Left ventricle myocardium superior (tissue), 1 donor: ENCODE results near the gene SLC4A1. TPM values are rescaled to one million over a fixed set of nuclear protein-coding genes. Genes with fewer than 3 reads are reported as not detected.
"Not testable (repeated sequence)": the region's sequence is repeated elsewhere in the genome, so short reads cannot be mapped to it uniquely, and the experiment has no call there.

Experiments used
- ATAC-seq: fragments of 200-7000 bp; cut with Tn5 transposase; one replicate; pipeline ENCODE4 v1.9.1; 2020; ENCODE audit warnings: mild to moderate bottlenecking, moderate library complexity
- DNase-seq: peaks from one replicate; pipeline ENCODE4 v3.0.0-alpha.2; 2020
- intact Hi-C: fragments of 100-400 bp; cut with micrococcal nuclease; formaldehyde crosslinking; loops from one replicate; pipeline ENCODE4 v1.11.0; 2022
- total RNA-seq: library from RNA; stranded (reverse); fragmentation: NEBNext Ultra II Directional; extraction: Animal tissue kit (Norgen Biotek cat#: 25700); gene quantifications from one replicate; pipeline ENCODE4 v1.2.1, GENCODE V29; 2021
- donor health status: DM: no; HTN: yes; CAD: no; lungs with severe emphysema.

Gene SLC4A1
- total RNA-seq, 1 donor from 2014 or later = not detected

GRCh38 chr17:44263345-44263902 is 4.5 kb downstream of the SLC4A1 start:
- DNase-seq (no peak), ATAC-seq (no peak)
- intact Hi-C loops = no loop called here

DNA sequence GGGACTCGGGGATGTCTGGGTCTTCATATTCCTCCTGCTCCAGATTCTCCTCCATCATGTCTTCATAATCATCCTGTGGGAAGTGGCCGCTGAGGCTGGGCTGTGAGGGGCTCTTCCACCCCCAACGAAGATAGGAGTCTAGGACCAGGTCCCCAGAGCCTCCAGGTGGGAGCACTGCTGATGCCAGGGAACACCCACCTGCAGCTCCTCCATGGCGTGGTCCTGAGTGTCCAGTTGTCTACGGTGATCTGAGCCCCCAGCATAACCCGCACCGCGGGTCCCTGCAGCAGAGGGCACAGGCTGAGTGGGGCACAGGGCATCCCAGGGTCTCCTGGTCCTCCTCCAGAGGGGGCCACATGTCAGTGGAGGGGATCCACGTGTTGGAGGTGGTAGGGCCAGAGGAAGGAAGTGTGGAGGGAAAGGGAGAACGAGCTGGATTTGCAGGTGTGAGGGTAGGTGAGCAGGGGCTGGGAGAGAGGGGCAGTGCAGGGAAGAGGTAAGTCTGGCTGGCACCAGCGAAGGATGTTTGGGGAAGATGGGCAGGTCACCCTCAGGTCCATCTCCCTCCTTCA is 5.2 kb downstream of the SLC4A1 start:
- intact Hi-C loops = no loop called here
- no peak for DNase-seq
- no peak for ATAC-seq

- intact Hi-C loops = no loop called here
- ATAC-seq (no peak), DNase-seq (no peak)
These were observed 7.6 kb downstream of the SLC4A1 start for GRCh38 chr17:44260296-44260695.

DNA sequence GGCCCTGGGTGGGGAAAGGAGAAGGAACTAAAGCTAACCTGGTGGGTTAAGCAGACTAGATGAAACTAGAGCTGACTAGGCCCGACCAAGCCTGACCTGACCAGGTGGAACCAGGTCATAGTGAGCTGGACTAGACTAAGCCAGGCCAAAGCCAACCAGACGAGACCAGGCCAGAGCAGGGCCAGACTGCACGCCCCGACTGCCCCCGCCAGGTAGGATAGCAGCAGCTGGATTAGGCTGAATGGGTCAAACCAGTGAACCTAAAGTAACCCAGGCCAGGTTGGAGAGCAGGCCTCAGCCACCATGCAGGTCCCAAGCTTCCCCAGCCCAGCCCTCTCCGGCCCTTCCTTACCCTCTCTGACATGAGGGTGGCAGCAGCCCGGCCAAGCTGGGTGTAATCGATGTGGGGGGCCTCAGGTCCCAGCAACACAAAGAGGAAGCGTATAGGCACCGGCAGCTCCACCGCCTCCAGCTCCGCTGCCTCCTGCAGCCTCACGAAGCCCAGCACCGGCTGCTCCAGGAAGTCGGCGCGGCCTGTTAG is 9.1 kb downstream of the SLC4A1 start:
- DNase-seq (no peak), ATAC-seq (no peak)
- intact Hi-C loops = no loop called here

DNA sequence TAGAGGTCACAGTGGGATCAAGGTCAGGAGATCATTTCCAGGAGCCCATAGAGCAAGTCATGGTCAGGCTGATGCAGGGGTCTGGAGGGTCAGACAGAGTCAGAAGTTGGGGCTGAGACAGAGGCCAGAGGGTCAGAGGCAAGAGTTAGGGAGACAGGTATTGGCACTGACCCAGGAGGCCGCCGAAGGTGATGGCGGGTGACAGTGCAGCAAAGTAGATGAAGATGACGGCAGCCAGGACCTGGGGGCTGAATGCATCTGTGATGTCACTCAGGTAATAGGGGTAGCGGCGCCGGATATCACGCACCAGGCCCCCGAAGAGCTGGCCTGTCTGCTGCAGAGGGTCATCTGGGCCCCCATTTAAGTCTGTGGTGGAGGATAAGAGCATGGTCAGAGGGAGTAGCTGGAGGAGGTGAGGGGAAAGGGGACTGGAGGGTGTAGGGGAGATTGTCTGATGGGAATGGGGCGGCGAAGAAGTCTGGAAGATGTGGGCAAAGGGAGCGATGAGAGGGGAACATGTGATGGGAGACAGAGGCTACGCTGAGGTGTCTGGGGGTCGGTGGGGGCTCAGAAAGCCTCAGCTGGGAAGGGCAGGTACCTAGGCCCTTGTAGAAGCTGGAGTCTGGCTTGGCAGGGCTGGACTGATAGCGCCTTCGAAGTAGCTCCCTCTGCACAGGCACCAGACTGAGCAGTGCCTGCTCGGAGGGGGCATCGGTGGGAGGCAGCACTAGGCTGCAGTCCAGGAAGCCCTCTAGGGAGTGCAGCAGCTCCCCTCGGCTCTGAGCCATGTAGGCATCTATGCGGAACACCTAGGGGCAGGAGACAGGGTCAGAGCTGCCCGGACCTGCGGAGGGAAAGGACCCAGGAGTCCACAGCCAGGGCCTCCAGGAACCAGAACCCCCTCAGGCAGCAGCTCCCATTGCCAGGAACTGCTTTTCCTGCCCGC is 9.8 kb downstream of the SLC4A1 start:
- DNase-seq (no peak), ATAC-seq (no peak)
- intact Hi-C loops = no loop called here

GRCh38 chr17:44256671-44257070 is 11.3 kb downstream of the SLC4A1 start:
- intact Hi-C loops = no loop called here
- DNase-seq = no peak
- ATAC-seq = no peak

DNA sequence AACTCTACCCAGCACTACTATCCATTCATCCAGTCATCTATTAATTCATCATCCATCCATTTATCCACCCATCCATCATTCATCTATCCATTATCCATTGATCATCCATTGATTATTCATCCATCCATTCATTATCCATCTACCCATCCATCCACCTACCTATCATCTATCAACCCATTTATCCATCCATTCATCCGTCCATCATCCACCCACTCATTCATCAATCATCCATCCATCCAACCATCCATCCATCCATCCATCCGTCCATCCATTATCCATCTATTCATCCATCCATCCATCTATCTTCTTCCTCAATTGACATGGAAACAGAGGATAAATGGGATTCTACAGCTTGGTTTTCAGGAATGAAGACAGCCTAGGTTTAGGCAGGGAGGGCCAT is 12.0 kb downstream of the SLC4A1 start:
- intact Hi-C loops = no loop called here
- no peak for DNase-seq
- ATAC-seq = no peak

DNA sequence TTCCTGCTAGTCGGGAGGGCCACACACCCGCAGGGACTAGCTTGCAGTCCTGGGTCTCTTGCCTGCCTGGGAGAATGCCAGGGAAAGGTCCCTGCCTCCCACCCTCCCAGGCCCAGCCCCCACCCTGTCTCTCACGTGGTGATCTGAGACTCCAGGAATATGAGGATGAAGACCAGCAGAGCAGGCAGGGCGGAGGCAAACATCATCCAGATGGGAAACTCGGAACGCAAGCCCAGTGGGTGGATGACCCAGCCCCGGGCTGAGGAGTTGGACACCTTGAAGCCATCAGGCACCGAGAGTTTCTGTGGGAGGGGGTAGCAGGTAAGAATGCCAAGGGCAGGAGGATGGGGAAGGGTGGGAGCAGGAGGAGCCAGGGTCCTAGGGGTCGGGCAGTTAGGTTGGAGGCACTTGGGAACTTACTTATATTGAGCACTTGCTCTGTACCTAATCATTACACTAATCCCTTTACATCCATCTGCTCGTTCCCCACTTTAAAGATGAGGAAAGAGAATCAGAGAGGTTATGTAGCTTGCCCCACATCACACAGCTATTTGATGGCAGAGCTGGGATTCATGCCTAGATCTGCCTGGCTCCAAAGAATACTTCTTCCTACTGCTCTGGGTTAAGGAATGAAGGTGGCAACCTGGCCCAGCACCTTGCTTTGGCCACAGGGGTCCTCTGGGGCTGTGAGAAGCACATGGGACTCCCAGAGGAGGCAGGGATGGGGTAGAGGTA is 13.4 kb downstream of the SLC4A1 start:
- DNase-seq (no peak), ATAC-seq (no peak)
- intact Hi-C loops = no loop called here

- intact Hi-C loops = no loop called here
- DNase-seq (no peak), ATAC-seq (no peak)
These were observed 14.9 kb downstream of the SLC4A1 start for GRCh38 chr17:44253006-44253405.

- intact Hi-C loops = no loop called here
- DNase-seq (no peak), ATAC-seq (no peak)
These were observed 16.9 kb downstream of the SLC4A1 start for GRCh38 chr17:44251062-44251461.

DNA sequence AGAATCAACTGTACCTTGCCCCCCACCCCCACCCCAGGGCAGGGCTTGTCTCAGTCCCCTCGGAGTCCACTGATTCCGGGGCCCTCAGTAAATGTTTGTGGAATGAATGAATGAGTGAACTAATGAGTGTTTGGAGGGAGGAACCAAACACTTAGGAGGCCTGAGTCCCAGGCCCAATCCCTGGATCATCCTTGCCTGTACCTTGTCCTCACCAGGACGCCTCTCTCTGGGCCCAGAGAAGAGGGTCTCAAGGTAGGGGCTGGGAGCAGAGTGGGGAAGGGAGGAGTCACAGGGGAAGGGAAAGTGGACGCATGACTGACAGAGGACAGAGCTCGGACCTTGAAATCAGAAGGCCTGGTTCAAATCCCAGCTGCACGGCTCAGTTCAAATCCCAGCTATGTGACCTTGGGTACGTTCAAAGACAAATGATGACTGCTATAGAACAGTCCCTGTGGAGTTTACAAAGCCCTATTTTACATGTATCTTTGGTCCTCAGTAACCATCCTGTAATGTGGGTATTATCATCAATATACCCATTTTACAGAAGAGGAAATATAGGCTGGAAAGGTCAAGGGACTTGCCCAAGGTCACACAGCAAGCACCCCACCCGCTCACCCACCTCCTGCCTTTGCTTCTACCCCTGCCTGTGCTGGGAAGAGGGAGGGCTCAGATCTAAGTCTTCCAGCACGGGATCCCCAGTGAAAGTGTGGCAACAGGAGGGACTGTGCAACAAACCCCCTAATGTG is 18.3 kb downstream of the SLC4A1 start:
- ATAC-seq (no peak), DNase-seq (no peak)
- intact Hi-C loops = no loop called here

DNA sequence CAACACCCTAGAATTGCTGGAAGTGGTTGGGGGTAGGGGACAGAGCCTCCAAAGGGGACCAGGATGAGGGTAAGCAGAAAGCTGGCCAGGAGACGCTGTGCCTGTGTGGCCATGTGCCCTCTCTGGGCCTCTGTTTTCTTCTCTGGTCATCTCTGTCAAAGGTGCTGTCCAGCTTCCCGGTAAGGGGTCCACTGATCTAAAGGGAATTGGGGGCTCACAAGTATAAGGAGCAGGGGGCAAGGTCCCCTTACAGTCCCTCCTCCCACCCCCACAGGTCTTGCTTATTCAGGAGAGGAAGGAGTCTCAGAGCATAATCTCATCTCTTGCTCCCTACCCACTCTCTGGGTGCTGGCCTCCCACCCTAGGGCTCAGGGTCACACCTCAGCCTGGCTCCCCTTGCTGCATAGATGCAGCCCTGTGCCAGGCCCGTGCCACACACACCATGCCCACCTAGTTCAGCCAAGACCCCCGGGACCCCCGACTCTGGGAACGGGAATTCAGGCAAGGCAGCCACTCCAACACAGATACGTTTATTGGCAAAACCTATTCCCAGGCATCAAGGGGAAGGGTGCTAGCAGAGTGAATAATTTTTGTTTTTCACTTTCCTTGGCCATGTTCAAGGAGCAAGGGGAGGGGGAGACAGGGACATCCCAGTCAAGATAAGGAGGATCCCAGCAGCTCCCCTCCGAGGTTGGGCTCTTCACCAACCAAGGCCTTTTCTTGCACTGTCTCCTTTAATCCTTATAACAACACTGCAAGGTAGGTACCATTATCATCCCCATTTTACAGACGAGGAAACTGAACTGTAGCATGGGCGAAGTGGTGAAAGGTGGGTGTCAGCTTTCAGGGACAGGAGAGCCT is 19.8 kb downstream of the SLC4A1 start:
- no peak for ATAC-seq
- intact Hi-C loops = no loop called here

GRCh38 chr17:44247440-44247841 is 20.5 kb downstream of the SLC4A1 start:
- ATAC-seq (peak; percentile 92), DNase-seq (peak; percentile 71)
- intact Hi-C loops = no loop called here

More for the DNA sequence above, 19.8 kb downstream of the SLC4A1 start:
- no peak for DNase-seq

DNA sequence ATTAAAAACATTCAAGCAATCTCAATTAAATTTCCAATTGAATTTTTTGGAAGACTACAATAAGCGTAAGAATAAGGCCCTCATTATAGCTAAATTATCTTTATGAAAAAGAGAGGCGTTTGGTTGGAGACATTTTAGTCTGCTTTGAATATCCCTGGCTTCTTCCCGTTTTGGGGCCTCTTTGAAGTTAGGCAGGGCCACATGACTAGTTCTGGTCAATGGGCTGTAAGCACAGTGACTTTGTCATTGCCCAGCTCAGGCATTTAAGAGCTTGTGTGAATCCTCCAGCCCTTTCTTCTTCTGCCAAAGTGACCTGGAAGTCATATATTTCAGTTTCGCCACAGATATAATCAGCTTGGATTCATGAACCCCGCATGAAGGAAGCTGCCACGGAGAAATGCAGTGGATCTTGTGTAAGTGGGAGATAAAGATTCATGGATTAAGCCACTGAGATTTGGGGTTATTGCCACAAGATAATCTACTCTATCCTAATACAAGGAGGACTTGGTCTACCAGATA is 26.8 kb downstream of the SLC4A1 start:
- DNase-seq (no peak), ATAC-seq (no peak)
- intact Hi-C loops = no loop called here

GRCh38 chr17:44237886-44238285 is 30.0 kb downstream of the SLC4A1 start:
- DNase-seq, ATAC-seq, intact Hi-C loops: not testable (repeated sequence)

DNA sequence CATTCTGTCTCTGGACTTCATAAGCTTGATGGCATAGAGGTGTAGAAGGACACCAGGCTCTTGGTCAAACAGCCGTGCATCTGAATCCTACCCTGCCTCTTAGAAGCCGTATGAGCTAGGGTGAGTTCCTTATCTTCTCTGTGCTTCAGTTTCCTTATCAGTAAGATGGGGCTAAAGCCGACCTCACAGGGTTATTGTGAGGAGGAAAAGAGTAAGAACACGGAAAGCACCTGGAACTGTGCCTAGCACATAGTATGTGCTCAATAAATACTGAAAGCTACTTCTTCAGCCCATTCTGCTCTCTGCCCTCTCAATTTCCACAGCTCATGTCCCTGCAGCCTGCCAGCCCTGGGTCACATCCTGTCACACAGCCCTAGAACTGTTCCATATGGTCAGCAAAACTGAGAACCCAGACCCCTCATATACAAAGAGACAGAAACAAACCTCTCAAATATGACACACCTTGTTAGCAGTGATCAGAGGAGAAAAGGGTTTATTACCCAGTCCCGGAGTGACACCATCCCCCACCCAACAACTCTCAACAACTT is 31.4 kb downstream of the SLC4A1 start:
- ATAC-seq (no peak), DNase-seq (no peak)
- intact Hi-C loops = no loop called here

GRCh38 chr17:44235583-44235936 is 32.4 kb downstream of the SLC4A1 start:
- intact Hi-C loops = no loop called here
- no peak for DNase-seq
- no peak for ATAC-seq

GRCh38 chr17:44233582-44233981 is 34.4 kb downstream of the SLC4A1 start:
- intact Hi-C loops = no loop called here
- no peak for DNase-seq
- ATAC-seq = no peak
